Measurements from ENCODE around the gene TUBA4A. TPM values are rescaled to one million over a fixed set of nuclear protein-coding genes. Genes with fewer than 3 reads are reported as not detected.

Gene TUBA4A
- total and polyA plus RNA-seq, 8 donors, result 18.7 to 141 (median 40.0) TPM

GRCh38 chr2:219282375-219282774, 28.7 kb upstream of the TUBA4A start:
- intact Hi-C loops (cut with DNase I; ENCODE audit: low total_unique reads), result loop anchor here (10.0 kb wide), 1 partner anchor 58 kb away; the partner anchor contains the start of genes ANKZF1 and ATG9A
- DNase-seq, result no peak
- Histone ChIP-seq H3K27ac (peak overlapping the region in 1 of 5 donors; percentile 100), H3K4me3 (no peak overlapping the region), H3K27me3 (no peaks in the 10 kb centered on the region), H3K4me1 (peaks cover 21 to 71% (median 44%) of the 10 kb centered on the region in 4 donors), H3K36me3 (peaks cover 43 to 64% (median 60%) of the 10 kb centered on the region in 4 donors), H3K9me3 (no peaks in the 10 kb centered on the region)
- 85 to 96% (median 91%) methylated on average over 5 of the region's 5 CpGs for WGBS, 5 donors
- TF ChIP-seq POLR2A (IDR thresholded peaks at IDR 0.05) (no peak), EP300 (IDR thresholded peaks at IDR 0.05) (no peak), POLR2AphosphoS5 (IDR thresholded peaks at IDR 0.05) (no peak), CTCF (IDR thresholded peaks at IDR 0.05) (no peak)

GRCh38 chr2:219281588-219281987, 27.9 kb upstream of the TUBA4A start:
- no peak overlapping the region for H3K4me3 ChIP-seq
- H3K36me3 ChIP-seq, result peaks cover 43 to 61% (median 60%) of the 10 kb centered on the region in 4 donors
- TF ChIP-seq EP300 (IDR thresholded peaks at IDR 0.05), result no peak
- no peak for TF ChIP-seq CTCF (IDR thresholded peaks at IDR 0.05)
- no peak for TF ChIP-seq POLR2AphosphoS5 (IDR thresholded peaks at IDR 0.05)
- no peak for TF ChIP-seq POLR2A (IDR thresholded peaks at IDR 0.05)
- peak overlapping the region in 1 of 5 donors; percentile 100 for H3K27ac ChIP-seq
- no peak for DNase-seq
- H3K4me1 ChIP-seq, result peaks cover 22 to 72% (median 44%) of the 10 kb centered on the region in 4 donors
- H3K9me3 ChIP-seq, result no peaks in the 10 kb centered on the region
- intact Hi-C loops (cut with DNase I; ENCODE audit: low total_unique reads), result loop anchor here (10.0 kb wide), 1 partner anchor 57 kb away; the partner anchor contains the start of genes ANKZF1 and ATG9A
- H3K27me3 ChIP-seq, result no peaks in the 10 kb centered on the region
- WGBS, 5 donors, result 86 to 93% (median 90%) methylated on average over 7 to 8 of the region's 8 CpGs

- H3K27me3 ChIP-seq, result no peaks in the 10 kb centered on the region
- peaks cover 42 to 54% (median 52%) of the 10 kb centered on the region in 4 donors for H3K36me3 ChIP-seq
- 80 to 93% (median 92%) methylated on average over 4 of the region's 4 CpGs for WGBS, 5 donors
- peak overlapping the region in 2 of 4 donors; percentile 51 to 69 for H3K4me3 ChIP-seq
- H3K9me3 ChIP-seq, result no peaks in the 10 kb centered on the region
- intact Hi-C loops (cut with DNase I; ENCODE audit: low total_unique reads), result loop anchor here (10.0 kb wide), 1 partner anchor 56 kb away; the partner anchor contains the start of genes ANKZF1 and ATG9A
- H3K4me1 ChIP-seq, result peaks cover 22 to 62% (median 40%) of the 10 kb centered on the region in 4 donors
- DNase-seq, result no peak
- H3K27ac ChIP-seq, result peak overlapping the region in 3 of 5 donors; percentile 98 to 100 (median 99)
- no peak for TF ChIP-seq EP300 (IDR thresholded peaks at IDR 0.05)
- TF ChIP-seq CTCF (IDR thresholded peaks at IDR 0.05), result no peak
- TF ChIP-seq POLR2AphosphoS5 (IDR thresholded peaks at IDR 0.05), result no peak
- TF ChIP-seq POLR2A (IDR thresholded peaks at IDR 0.05), result no peak
Observed at GRCh38 chr2:219280651-219281050, 26.9 kb upstream of the TUBA4A start.

GRCh38 chr2:219279916-219280516, 26.3 kb upstream of the TUBA4A start:
- intact Hi-C loops (cut with DNase I; ENCODE audit: low total_unique reads), result loop anchor here (10.0 kb wide), 1 partner anchor 55 kb away; the partner anchor contains the start of genes ANKZF1 and ATG9A
- Histone ChIP-seq H3K27ac (peak overlapping the region; percentile 96 to 100 (median 99)), H3K4me1 (peaks cover 22 to 56% (median 36%) of the 10 kb centered on the region in 4 donors), H3K4me3 (peak overlapping the region; percentile 51 to 74 (median 70)), H3K27me3 (no peaks in the 10 kb centered on the region), H3K9me3 (no peaks in the 10 kb centered on the region), H3K36me3 (peaks cover 36 to 47% (median 46%) of the 10 kb centered on the region in 4 donors)
- WGBS, 5 donors, result 36 to 43% (median 43%) methylated on average over 12 of the region's 12 CpGs
- TF ChIP-seq EP300 (IDR thresholded peaks at IDR 0.05) (no peak), POLR2AphosphoS5 (IDR thresholded peaks at IDR 0.05) (no peak), CTCF (IDR thresholded peaks at IDR 0.05) (peak in 1 of 7 experiments; percentile 3)
- DNase-seq, result no peak

Data from stomach (tissue), 9 donors.